Activated CD4-positive, CD25-positive, alpha-beta regulatory T cell (primary cell): ENCODE data around the gene SLC30A2.
A peak's percentile ranks its signal among the peaks of the same experiment; 100 is the strongest.

Experiments used
- DNase-seq, 4 experiments: peaks; one replicate each; lab custom pipeline; 2025; lab: John Stamatoyannopoulos, UW

The SLC30A2 gene

GRCh38 chr1:25996966-25997827 lies 48.7 kb downstream of the SLC30A2 start:
- DNase-seq: no peak

GRCh38 chr1:25994402-25995150 lies 51.3 kb downstream of the SLC30A2 start:
- no peak for DNase-seq

GRCh38 chr1:25993197-25993951 lies 52.5 kb downstream of the SLC30A2 start:
- no peak for DNase-seq

GRCh38 chr1:25992689-25993171 lies 53.2 kb downstream of the SLC30A2 start:
- DNase-seq: no peak

GRCh38 chr1:25991937-25992688 lies 53.8 kb downstream of the SLC30A2 start:
- DNase-seq: no peak

- peak in 1 of 4 experiments; percentile 14 for DNase-seq
These were observed 55.1 kb downstream of the SLC30A2 start for GRCh38 chr1:25990702-25991395.

GRCh38 chr1:25990251-25990650 lies 55.7 kb downstream of the SLC30A2 start:
- DNase-seq: no peak

GRCh38 chr1:25989440-25990234 lies 56.3 kb downstream of the SLC30A2 start:
- no peak for DNase-seq

GRCh38 chr1:25987951-25988350 lies 58.0 kb downstream of the SLC30A2 start:
- DNase-seq: no peak
